Mononuclear cell (primary cell): ENCODE measurements around the gene RHOT1. TPM values are rescaled to one million over a fixed set of nuclear protein-coding genes. Genes with fewer than 3 reads are reported as not detected.

ENCODE experiments used
- H3K27me3 ChIP-seq: 2 replicates; pipeline ENCODE4 v1.6.0; 2011; ENCODE audit warnings: low read length, control low read depth; ENCODE audit not compliant: insufficient read depth
- H3K4me1 ChIP-seq: 2 replicates; pipeline ENCODE4 v1.5.1; 2011; ENCODE audit warnings: mild to moderate bottlenecking, low read length, control low read depth; ENCODE audit not compliant: insufficient read depth
- H3K4me3 ChIP-seq: 2 replicates; pipeline ENCODE4 v1.5.1; 2011; ENCODE audit warnings: mild to moderate bottlenecking, low read length, moderate library complexity
- H3K9me3 ChIP-seq: 2 replicates; pipeline ENCODE4 v1.5.1; 2011; ENCODE audit warnings: low read depth, mild to moderate bottlenecking, control low read depth, low read length
- total RNA-seq: library from RNA; depleted of rRNA; stranded (reverse); fragments of >200 nt; gene quantifications from one replicate; pipeline ENCODE4 v1.2.3, GENCODE V29; 2012

The RHOT1 gene
- total RNA-seq, 1 donor, result 33.6 TPM

- Histone ChIP-seq H3K4me3 (no peak overlapping the region), H3K9me3 (no peaks in the 10 kb centered on the region), H3K27me3 (no peaks in the 10 kb centered on the region), H3K4me1 (no peaks in the 10 kb centered on the region)
Measured at GRCh38 chr17:32211671-32212070, 69.4 kb downstream of the RHOT1 start.

DNA sequence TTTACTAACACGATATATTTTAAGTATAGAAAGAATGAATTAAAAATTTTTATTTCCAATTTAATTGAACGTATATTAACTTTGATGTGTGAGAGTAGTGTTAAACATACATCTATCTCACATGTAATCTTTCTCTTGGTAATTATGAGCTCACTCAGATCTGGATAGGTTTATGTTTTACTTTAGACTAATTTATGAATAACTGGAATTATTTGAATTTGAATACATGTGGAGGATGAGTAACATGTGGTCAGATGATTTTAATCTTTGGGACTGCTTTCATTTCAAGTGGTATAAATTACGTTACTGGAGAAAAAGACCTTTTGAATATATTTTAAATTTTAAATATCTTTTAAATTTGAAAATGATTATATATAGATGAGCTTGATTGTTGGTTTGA lies 73.4 kb downstream of the RHOT1 start:
- H3K9me3 ChIP-seq, result no peaks in the 10 kb centered on the region
- H3K4me1 ChIP-seq, result no peaks in the 10 kb centered on the region
- H3K27me3 ChIP-seq, result no peaks in the 10 kb centered on the region
- no peak overlapping the region for H3K4me3 ChIP-seq

DNA sequence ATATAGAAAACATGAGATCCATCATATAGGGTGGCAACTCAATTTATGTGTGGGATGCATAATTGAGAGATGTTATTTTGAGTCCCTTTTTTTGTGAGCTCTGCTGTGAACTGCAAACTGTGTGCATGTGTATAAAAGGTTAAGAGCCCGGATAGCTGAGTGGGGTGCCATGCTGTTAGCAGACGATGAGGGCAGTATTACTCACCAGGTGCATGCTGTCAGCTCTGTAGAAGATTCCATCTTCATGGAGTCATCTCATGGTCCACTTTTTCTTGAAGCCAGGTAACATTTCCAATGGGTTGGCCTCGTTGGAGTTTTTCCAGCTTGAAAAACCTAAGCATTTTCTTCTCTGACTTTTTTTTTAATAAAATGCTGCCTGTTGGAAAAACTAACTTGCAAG lies 80.3 kb downstream of the RHOT1 start:
- Histone ChIP-seq H3K4me1 (no peaks in the 10 kb centered on the region), H3K9me3 (no peaks in the 10 kb centered on the region), H3K4me3 (no peak overlapping the region), H3K27me3 (no peaks in the 10 kb centered on the region)

GRCh38 chr17:32223703-32224102 lies 81.4 kb downstream of the RHOT1 start:
- Histone ChIP-seq H3K4me1 (no peaks in the 10 kb centered on the region), H3K4me3 (no peak overlapping the region), H3K9me3 (no peaks in the 10 kb centered on the region), H3K27me3 (no peaks in the 10 kb centered on the region)

- H3K4me1 ChIP-seq, result no peaks in the 10 kb centered on the region
- no peak overlapping the region for H3K4me3 ChIP-seq
- H3K27me3 ChIP-seq, result no peaks in the 10 kb centered on the region
- H3K9me3 ChIP-seq, result no peaks in the 10 kb centered on the region
Measured at GRCh38 chr17:32226886-32227285, 84.6 kb downstream of the RHOT1 start.

- H3K4me1 ChIP-seq, result no peaks in the 10 kb centered on the region
- no peak overlapping the region for H3K4me3 ChIP-seq
- no peaks in the 10 kb centered on the region for H3K27me3 ChIP-seq
- no peaks in the 10 kb centered on the region for H3K9me3 ChIP-seq
Measured at GRCh38 chr17:32227910-32228309, 85.6 kb downstream of the RHOT1 start.

DNA sequence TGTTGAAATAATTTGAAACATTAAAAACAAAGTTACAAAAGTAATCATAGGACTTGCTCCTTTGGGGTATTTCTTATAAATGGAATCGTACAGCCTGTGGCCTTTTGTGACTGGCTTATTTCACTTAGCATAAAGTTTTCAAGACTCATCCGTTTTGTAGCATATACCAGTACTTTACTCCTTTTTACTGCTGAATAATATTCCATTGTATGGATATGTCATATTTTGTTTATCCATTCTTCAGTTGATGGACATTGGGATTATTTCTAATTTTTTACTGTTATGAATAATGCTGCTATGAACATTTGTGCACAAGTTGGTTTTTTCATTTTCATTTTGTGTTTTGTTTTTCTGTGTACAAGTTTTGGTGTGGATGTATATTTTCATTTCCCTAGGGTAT lies 93.3 kb downstream of the RHOT1 start:
- Histone ChIP-seq H3K27me3 (no peaks in the 10 kb centered on the region), H3K4me1 (peaks cover 3% of the 10 kb centered on the region), H3K4me3 (no peak overlapping the region), H3K9me3 (no peaks in the 10 kb centered on the region)

- Histone ChIP-seq H3K27me3 (no peaks in the 10 kb centered on the region), H3K4me1 (peaks cover 3% of the 10 kb centered on the region), H3K9me3 (no peaks in the 10 kb centered on the region), H3K4me3 (no peak overlapping the region)
Measured at GRCh38 chr17:32239456-32239855, 97.2 kb downstream of the RHOT1 start.

DNA sequence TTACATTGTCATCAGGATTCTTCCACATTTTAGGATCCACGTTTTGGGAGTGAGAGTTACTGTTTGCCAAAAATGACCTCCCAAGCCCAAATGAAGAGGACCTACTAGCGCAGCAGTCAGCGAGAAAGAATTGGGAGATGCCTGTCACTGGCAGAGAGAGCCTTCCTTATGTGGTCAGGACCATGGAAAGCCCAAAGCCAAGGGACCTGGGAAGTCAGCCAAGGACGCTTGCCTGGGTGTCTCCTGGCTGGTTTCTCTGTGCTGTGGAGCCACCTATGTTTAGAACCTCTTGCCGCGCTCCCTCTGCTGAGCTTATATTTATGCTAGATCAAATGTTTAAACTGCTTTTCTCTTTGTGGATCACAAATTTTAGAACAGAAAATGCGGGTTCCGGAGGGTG lies 98.4 kb downstream of the RHOT1 start:
- Histone ChIP-seq H3K9me3 (no peaks in the 10 kb centered on the region), H3K4me1 (peaks cover 3% of the 10 kb centered on the region), H3K4me3 (no peak overlapping the region), H3K27me3 (no peaks in the 10 kb centered on the region)

GRCh38 chr17:32241640-32242039 lies 99.3 kb downstream of the RHOT1 start:
- Histone ChIP-seq H3K4me3 (no peak overlapping the region), H3K9me3 (no peaks in the 10 kb centered on the region), H3K4me1 (peaks cover 3% of the 10 kb centered on the region), H3K27me3 (no peaks in the 10 kb centered on the region)

DNA sequence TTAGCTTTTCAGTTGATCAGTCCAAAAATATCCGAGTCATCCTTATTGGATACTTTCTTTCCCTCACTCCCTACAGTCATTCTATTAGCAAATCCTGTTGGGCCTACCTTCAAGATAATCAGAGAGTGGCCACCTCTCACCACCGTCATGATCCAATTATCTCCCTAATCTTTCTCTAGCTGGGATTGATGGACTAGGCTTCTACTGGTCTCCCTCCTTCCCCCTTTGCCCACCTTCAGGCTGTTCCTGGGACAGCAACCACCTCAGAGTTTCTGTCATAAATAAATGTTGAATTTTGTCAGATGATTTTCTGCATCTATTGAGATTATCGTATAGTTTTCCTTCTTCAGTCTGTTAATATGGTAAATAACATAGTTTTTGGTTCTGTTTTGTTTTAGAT lies 107.2 kb downstream of the RHOT1 start:
- peaks cover 5% of the 10 kb centered on the region for H3K4me1 ChIP-seq
- H3K27me3 ChIP-seq, result no peaks in the 10 kb centered on the region
- no peaks in the 10 kb centered on the region for H3K9me3 ChIP-seq
- H3K4me3 ChIP-seq, result no peak overlapping the region

GRCh38 chr17:32253117-32253611 lies 110.9 kb downstream of the RHOT1 start:
- no peak overlapping the region for H3K4me3 ChIP-seq
- no peaks in the 10 kb centered on the region for H3K4me1 ChIP-seq

DNA sequence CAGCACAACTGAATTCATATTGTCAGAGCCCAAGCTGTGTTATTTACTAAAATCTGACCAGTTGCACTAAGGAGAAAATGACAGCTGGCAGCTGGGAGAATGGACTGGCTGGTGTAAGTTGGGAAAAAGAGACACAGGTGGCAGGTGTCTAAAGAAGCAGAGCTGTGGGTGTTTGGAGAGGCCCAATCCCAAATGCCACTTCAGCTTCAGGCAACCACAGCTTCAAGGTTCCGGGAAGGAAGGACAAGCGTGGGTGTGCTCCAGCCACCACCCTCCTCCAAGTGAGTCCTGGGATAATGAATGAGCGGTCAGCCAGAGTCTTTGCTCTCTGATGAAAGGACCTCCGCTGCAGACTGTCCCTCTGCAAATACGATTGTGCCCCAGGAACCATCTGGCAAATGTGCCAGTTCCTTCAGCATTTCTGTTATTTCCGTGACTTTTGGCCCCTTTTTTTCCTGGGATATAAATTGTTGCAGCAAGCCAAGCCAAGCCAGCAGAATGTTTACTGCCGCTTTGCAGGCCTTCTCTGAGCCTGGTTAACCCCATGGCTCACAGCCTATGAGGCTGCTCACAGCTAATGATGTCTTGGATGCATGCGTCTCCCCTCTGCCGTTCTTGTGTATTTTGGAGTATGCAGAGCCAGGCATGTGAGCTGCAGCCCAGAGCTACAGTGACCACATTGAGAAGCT lies 113.9 kb downstream of the RHOT1 start:
- Histone ChIP-seq H3K9me3 (no peaks in the 10 kb centered on the region), H3K4me3 (no peak overlapping the region), H3K4me1 (no peaks in the 10 kb centered on the region), H3K27me3 (no peaks in the 10 kb centered on the region)

More at GRCh38 chr17:32253117-32253611, 110.9 kb downstream of the RHOT1 start:
- Histone ChIP-seq H3K9me3 (no peaks in the 10 kb centered on the region), H3K27me3 (no peaks in the 10 kb centered on the region)

- H3K4me1 ChIP-seq, result no peaks in the 10 kb centered on the region
- H3K27me3 ChIP-seq, result no peaks in the 10 kb centered on the region
- no peaks in the 10 kb centered on the region for H3K9me3 ChIP-seq
- no peak overlapping the region for H3K4me3 ChIP-seq
Measured at GRCh38 chr17:32256701-32257019, 114.4 kb downstream of the RHOT1 start.

DNA sequence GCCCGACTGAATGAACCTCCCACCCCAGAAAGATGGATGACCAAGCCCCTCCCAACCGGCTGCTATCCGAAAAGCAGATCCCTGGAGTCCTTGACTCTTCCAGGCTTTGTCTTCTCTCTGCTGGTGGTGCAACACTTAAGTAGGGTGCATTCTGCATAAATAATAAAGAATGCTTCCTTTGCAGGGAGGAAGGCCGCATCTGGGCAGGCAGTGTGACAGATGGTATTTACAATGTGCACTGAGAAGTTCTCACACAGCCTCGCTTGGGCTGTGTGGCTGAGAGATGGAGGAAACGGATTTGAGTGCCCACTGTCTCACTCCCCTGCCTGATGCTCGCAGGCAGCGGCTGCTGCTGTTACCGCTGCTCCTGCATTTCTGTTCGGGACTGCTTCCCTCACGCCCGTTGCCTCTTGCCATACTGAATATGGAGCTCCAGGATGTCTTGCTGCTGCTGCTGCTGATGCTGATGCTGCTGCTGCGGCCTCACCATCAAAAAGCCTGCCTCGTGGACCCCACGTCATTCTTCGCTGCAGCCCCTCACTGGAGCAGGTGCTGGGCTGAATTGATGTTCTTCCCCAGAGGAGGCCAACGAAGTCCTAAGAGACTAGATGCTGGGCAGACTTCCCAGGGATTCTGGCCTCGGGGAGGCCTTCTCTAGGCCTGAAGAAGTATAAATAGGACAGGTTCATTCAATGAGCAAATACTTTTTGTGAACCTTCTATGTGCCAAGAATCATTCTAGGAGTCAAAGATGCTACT lies 116.3 kb downstream of the RHOT1 start:
- H3K27me3 ChIP-seq, result peaks cover under 1% of the 10 kb centered on the region
- H3K4me1 ChIP-seq, result no peaks in the 10 kb centered on the region
- H3K9me3 ChIP-seq, result no peaks in the 10 kb centered on the region
- H3K4me3 ChIP-seq, result no peak overlapping the region

DNA sequence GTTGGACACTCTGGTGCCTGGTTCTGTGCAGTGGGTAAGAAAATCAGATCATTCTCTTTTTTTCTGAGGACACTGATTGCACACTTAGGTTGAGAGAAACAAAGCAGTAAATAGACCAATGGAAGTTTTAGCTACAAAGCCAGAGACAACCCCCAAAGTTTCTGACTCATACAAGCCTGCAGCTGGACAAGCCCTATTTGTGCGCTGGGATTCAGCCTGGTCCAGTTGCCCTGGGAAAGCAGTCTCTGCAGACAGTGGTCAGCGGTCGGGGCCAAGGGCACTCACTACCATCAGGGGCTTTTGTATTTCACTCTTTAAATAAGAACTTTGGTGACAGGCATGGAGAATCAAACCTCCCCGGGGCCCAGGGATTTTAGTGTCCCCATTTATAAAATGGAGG lies 117.3 kb downstream of the RHOT1 start:
- H3K9me3 ChIP-seq, result no peaks in the 10 kb centered on the region
- no peak overlapping the region for H3K4me3 ChIP-seq
- peaks cover 11% of the 10 kb centered on the region for H3K27me3 ChIP-seq
- no peaks in the 10 kb centered on the region for H3K4me1 ChIP-seq
